Measurements from ENCODE around the gene NDP. TPM values are rescaled to one million over a fixed set of nuclear protein-coding genes. Genes with fewer than 3 reads are reported as not detected.

NDP gene
- total RNA-seq, 1 donor from 2014 or later, result not detected

GRCh38 chrX:44002567-44002966 is 29.4 kb upstream of the NDP start:
- H3K79me2 ChIP-seq (ENCODE audit: insufficient read depth, low read length), result no peaks in the 10 kb centered on the region
- Mint-ChIP-seq H3K27me3 (ENCODE audit: low read depth, unreplicated experiment) (no peaks in the 10 kb centered on the region), H3K4me1 (ENCODE audit: low read depth, unreplicated experiment) (no peaks in the 10 kb centered on the region), H3K4me3 (ENCODE audit: unreplicated experiment) (no peak overlapping the region), H3K36me3 (ENCODE audit: low read depth, unreplicated experiment) (no peaks in the 10 kb centered on the region), H3K9me3 (ENCODE audit: unreplicated experiment) (no peaks in the 10 kb centered on the region), H3K27ac (ENCODE audit: unreplicated experiment) (no peak overlapping the region)
- no peaks in the 10 kb centered on the region for H3K4me1 ChIP-seq (ENCODE audit: insufficient read depth, low read length)
- no peak overlapping the region for H3K9ac ChIP-seq (ENCODE audit: low read length)
- H3K36me3 ChIP-seq (ENCODE audit: insufficient read depth, low read length), result no peaks in the 10 kb centered on the region
- TF ChIP-seq EZH2 (IDR thresholded peaks at IDR 0.05; ENCODE audit: insufficient read depth, low read length) (no peak), CTCF (IDR thresholded peaks at IDR 0.05; ENCODE audit: insufficient read depth, low read depth, low read length) (no peak)
- H3K9me3 ChIP-seq (ENCODE audit: insufficient read depth, low read depth, low read length), result no peaks in the 10 kb centered on the region
- H4K20me1 ChIP-seq (ENCODE audit: insufficient read depth, low read length), result no peaks in the 10 kb centered on the region
- DNase-seq (ENCODE audit: low read depth) (no peak), FAIRE-seq (no peak)
- no peak overlapping the region for H3K4me3 ChIP-seq (ENCODE audit: insufficient read depth, low read depth, low read length)
- no peak overlapping the region for H3K4me2 ChIP-seq (ENCODE audit: low read length)
- no peak overlapping the region for H3K27ac ChIP-seq (ENCODE audit: low read depth, low read length)
- H3K27me3 ChIP-seq (ENCODE audit: insufficient read depth, low read length), result no peaks in the 10 kb centered on the region
- H2AFZ ChIP-seq (ENCODE audit: low read depth, low read length), result no peak overlapping the region

DNA sequence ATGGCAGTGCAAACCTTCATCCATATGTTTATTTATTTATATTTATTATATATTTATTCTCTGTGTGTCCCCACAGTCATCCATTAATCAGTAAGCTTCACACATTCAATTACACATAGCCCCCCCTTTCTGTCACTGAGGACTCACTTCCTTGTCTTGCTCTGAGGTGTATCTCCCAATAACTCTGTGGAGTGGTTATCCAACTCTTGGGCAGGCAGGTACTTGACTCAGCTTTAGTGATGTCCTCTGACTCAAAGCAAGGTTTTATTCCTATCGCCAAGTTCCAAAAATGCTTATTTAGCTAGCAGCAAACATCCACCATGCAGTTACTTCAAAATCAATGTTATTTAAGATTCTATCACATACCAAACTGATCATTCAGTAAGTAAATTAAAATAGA is 25.2 kb upstream of the NDP start:
- Histone ChIP-seq H3K36me3 (ENCODE audit: insufficient read depth, low read length) (no peaks in the 10 kb centered on the region), H3K4me1 (ENCODE audit: insufficient read depth, low read length) (no peaks in the 10 kb centered on the region), H3K9me3 (ENCODE audit: insufficient read depth, low read depth, low read length) (no peaks in the 10 kb centered on the region), H4K20me1 (ENCODE audit: insufficient read depth, low read length) (no peaks in the 10 kb centered on the region), H3K4me3 (ENCODE audit: insufficient read depth, low read depth, low read length) (no peak overlapping the region), H3K4me2 (ENCODE audit: low read length) (no peak overlapping the region), H3K9ac (ENCODE audit: low read length) (no peak overlapping the region), H2AFZ (ENCODE audit: low read depth, low read length) (no peak overlapping the region), H3K27ac (ENCODE audit: low read depth, low read length) (no peak overlapping the region), H3K79me2 (ENCODE audit: insufficient read depth, low read length) (no peaks in the 10 kb centered on the region), H3K27me3 (ENCODE audit: insufficient read depth, low read length) (no peaks in the 10 kb centered on the region)
- Mint-ChIP-seq H3K9me3 (ENCODE audit: unreplicated experiment) (no peaks in the 10 kb centered on the region), H3K4me3 (ENCODE audit: unreplicated experiment) (no peak overlapping the region), H3K4me1 (ENCODE audit: low read depth, unreplicated experiment) (no peaks in the 10 kb centered on the region), H3K27me3 (ENCODE audit: low read depth, unreplicated experiment) (no peaks in the 10 kb centered on the region), H3K27ac (ENCODE audit: unreplicated experiment) (no peak overlapping the region), H3K36me3 (ENCODE audit: low read depth, unreplicated experiment) (no peaks in the 10 kb centered on the region)
- no peak for TF ChIP-seq EZH2 (IDR thresholded peaks at IDR 0.05; ENCODE audit: insufficient read depth, low read length)
- no peak for TF ChIP-seq CTCF (IDR thresholded peaks at IDR 0.05; ENCODE audit: insufficient read depth, low read depth, low read length)
- FAIRE-seq (peak; percentile 58), DNase-seq (ENCODE audit: low read depth) (no peak)

- H3K27ac Mint-ChIP-seq (ENCODE audit: unreplicated experiment), result no peak overlapping the region
- no peak overlapping the region for H3K4me3 Mint-ChIP-seq (ENCODE audit: unreplicated experiment)
- Histone ChIP-seq H3K4me3 (ENCODE audit: insufficient read depth, low read depth, low read length) (no peak overlapping the region), H3K79me2 (ENCODE audit: insufficient read depth, low read length) (no peaks in the 10 kb centered on the region), H3K36me3 (ENCODE audit: insufficient read depth, low read length) (no peaks in the 10 kb centered on the region), H3K4me1 (ENCODE audit: insufficient read depth, low read length) (no peaks in the 10 kb centered on the region), H3K9me3 (ENCODE audit: insufficient read depth, low read depth, low read length) (no peaks in the 10 kb centered on the region), H3K27me3 (ENCODE audit: insufficient read depth, low read length) (no peaks in the 10 kb centered on the region), H3K4me2 (ENCODE audit: low read length) (no peak overlapping the region), H3K27ac (ENCODE audit: low read depth, low read length) (no peak overlapping the region), H2AFZ (ENCODE audit: low read depth, low read length) (no peak overlapping the region), H3K9ac (ENCODE audit: low read length) (no peak overlapping the region), H4K20me1 (ENCODE audit: insufficient read depth, low read length) (no peaks in the 10 kb centered on the region)
- TF ChIP-seq CTCF (IDR thresholded peaks at IDR 0.05; ENCODE audit: insufficient read depth, low read depth, low read length) (no peak), EZH2 (IDR thresholded peaks at IDR 0.05; ENCODE audit: insufficient read depth, low read length) (no peak)
- FAIRE-seq, result peak; percentile 85
- H3K4me1 Mint-ChIP-seq (ENCODE audit: low read depth, unreplicated experiment), result no peaks in the 10 kb centered on the region
- no peak for DNase-seq (ENCODE audit: low read depth)
- H3K36me3 Mint-ChIP-seq (ENCODE audit: low read depth, unreplicated experiment), result no peaks in the 10 kb centered on the region
- H3K9me3 Mint-ChIP-seq (ENCODE audit: unreplicated experiment), result no peaks in the 10 kb centered on the region
- no peaks in the 10 kb centered on the region for H3K27me3 Mint-ChIP-seq (ENCODE audit: low read depth, unreplicated experiment)
Measured at GRCh38 chrX:43996491-43996890, 23.3 kb upstream of the NDP start.
